H9 (cell line): ENCODE measurements around the gene SPAG7. TPM values are rescaled to one million over a fixed set of nuclear protein-coding genes. Genes with fewer than 3 reads are reported as not detected.

Experiments
- DNase-seq: peaks from one replicate; pipeline ENCODE4 v3.0.0-alpha.2; 2017
- H2AFZ ChIP-seq: one replicate; pipeline ENCODE4 v1.6.1; 2013; ENCODE audit warnings: mild to moderate bottlenecking, low read length, control low read depth, moderate library complexity
- H2AK5ac ChIP-seq: 2 replicates; pipeline ENCODE4 v1.6.1; 2013; ENCODE audit warnings: low read length, control low read depth, mixed read lengths; ENCODE audit not compliant: insufficient read length
- H2BK120ac ChIP-seq: one replicate; pipeline ENCODE4 v1.6.1; 2013; ENCODE audit warnings: low read depth, mild to moderate bottlenecking, low read length, control low read depth, inconsistent platforms; ENCODE audit not compliant: poor library complexity, severe bottlenecking
- H2BK12ac ChIP-seq: 2 replicates; pipeline ENCODE4 v1.6.1; 2013; ENCODE audit warnings: low read length, control low read depth, mixed read lengths, low read depth; ENCODE audit not compliant: insufficient read length
- H2BK15ac ChIP-seq: 2 replicates; pipeline ENCODE4 v1.6.1; 2013; ENCODE audit warnings: low read depth, low read length, control low read depth
- H2BK20ac ChIP-seq: one replicate; pipeline ENCODE4 v1.6.1; 2013; ENCODE audit warnings: low read depth, mild to moderate bottlenecking, low read length, control low read depth, inconsistent platforms; ENCODE audit not compliant: poor library complexity, severe bottlenecking
- H2BK5ac ChIP-seq: 2 replicates; pipeline ENCODE4 v1.6.1; 2013; ENCODE audit warnings: low read length, control low read depth, mixed read lengths; ENCODE audit not compliant: insufficient read length
- H3K14ac ChIP-seq: 2 replicates; pipeline ENCODE4 v1.6.1; 2013; ENCODE audit warnings: low read length, control low read depth; ENCODE audit not compliant: insufficient read depth
- H3K18ac ChIP-seq: 2 replicates; pipeline ENCODE4 v1.6.1; 2013; ENCODE audit warnings: low read depth, mild to moderate bottlenecking, mixed read lengths, low read length, control low read depth; ENCODE audit not compliant: insufficient read length
- H3K23ac ChIP-seq: 2 replicates; pipeline ENCODE4 v1.6.1; 2013; ENCODE audit warnings: low read length, control low read depth, mixed read lengths, low read depth; ENCODE audit not compliant: insufficient read length
- H3K23me2 ChIP-seq: 2 replicates; pipeline ENCODE4 v1.6.1; 2013; ENCODE audit warnings: low read depth, mild to moderate bottlenecking, mixed read lengths, low read length, control low read depth; ENCODE audit not compliant: insufficient read length, poor library complexity, severe bottlenecking
- H3K27ac ChIP-seq: 2 replicates; pipeline ENCODE4 v1.5.1; 2013; ENCODE audit warnings: low read length, control low read depth, mixed read lengths, low read depth; ENCODE audit not compliant: insufficient read length
- H3K27me3 ChIP-seq: 2 replicates; pipeline ENCODE4 v1.6.1; 2013; ENCODE audit warnings: low read length, control low read depth, inconsistent platforms; ENCODE audit not compliant: insufficient read depth
- H3K4ac ChIP-seq: 2 replicates; pipeline ENCODE4 v1.6.1; 2013; ENCODE audit warnings: low read depth, mild to moderate bottlenecking, control low read depth, inconsistent platforms, low read length, moderate library complexity
- H3K4me1 ChIP-seq: 2 replicates; pipeline ENCODE4 v1.6.1; 2013; ENCODE audit warnings: low read length, control low read depth, inconsistent platforms; ENCODE audit not compliant: insufficient read depth
- H3K4me2 ChIP-seq: 2 replicates; pipeline ENCODE4 v1.6.1; 2013; ENCODE audit warnings: low read length, control low read depth, mixed read lengths; ENCODE audit not compliant: insufficient read length, insufficient read depth
- H3K56ac ChIP-seq: 2 replicates; pipeline ENCODE4 v1.6.1; 2013; ENCODE audit warnings: low read depth, mild to moderate bottlenecking, mixed read lengths, low read length, control low read depth; ENCODE audit not compliant: insufficient read length
- H3K79me1 ChIP-seq: 2 replicates; pipeline ENCODE4 v1.6.1; 2013; ENCODE audit warnings: low read depth, mild to moderate bottlenecking, moderate library complexity, low read length, control low read depth, inconsistent platforms; ENCODE audit not compliant: insufficient read depth, poor library complexity, severe bottlenecking
- H3K79me2 ChIP-seq: 2 replicates; pipeline ENCODE4 v1.6.1; 2013; ENCODE audit warnings: low read length, control low read depth, inconsistent platforms; ENCODE audit not compliant: insufficient read depth
- H3K9ac ChIP-seq: 2 replicates; pipeline ENCODE4 v1.6.1; 2013; ENCODE audit warnings: low read length, control low read depth, mixed read lengths; ENCODE audit not compliant: insufficient read length; ENCODE audit errors: extremely low read depth
- H3K9me3 ChIP-seq: one replicate; pipeline ENCODE4 v1.6.1; 2013; ENCODE audit warnings: low read depth, low read length, inconsistent platforms; ENCODE audit not compliant: control insufficient read depth
- H3T11ph ChIP-seq: one replicate; pipeline ENCODE4 v1.6.1; 2013; ENCODE audit warnings: mild to moderate bottlenecking, low read length, control low read depth, inconsistent platforms
- H4K20me1 ChIP-seq: one replicate; pipeline ENCODE4 v1.6.1; 2013; ENCODE audit not compliant: control insufficient read depth, insufficient read length, insufficient read depth
- H4K5ac ChIP-seq: 2 replicates; pipeline ENCODE4 v1.6.1; 2013; ENCODE audit warnings: low read depth, mild to moderate bottlenecking, mixed read lengths, low read length, control low read depth; ENCODE audit not compliant: insufficient read length
- H4K8ac ChIP-seq: replicated peaks from 2 replicates; pipeline ENCODE4 v1.6.1; 2013; ENCODE audit warnings: low read length, control low read depth, mixed read lengths, low read depth; ENCODE audit not compliant: insufficient read length
- H4K91ac ChIP-seq: 2 replicates; pipeline ENCODE4 v1.6.1; 2013; ENCODE audit warnings: low read depth, mild to moderate bottlenecking, moderate library complexity, mixed read lengths, low read length, control low read depth; ENCODE audit not compliant: insufficient read length
- H3K27ac Mint-ChIP-seq, 3 experiments: 2 replicates in 2 of 3; 3 replicates in 1 of 3; pipeline ENCODE4 v1.8.0; 2020 to 2021; ENCODE audit warnings: mixed read lengths in 3 of 3, mild to moderate bottlenecking in 1 of 3, moderate library complexity in 1 of 3
- H3K27me3 Mint-ChIP-seq: 2 replicates; pipeline ENCODE4 v1.8.0; 2021; ENCODE audit warnings: low read depth, mild to moderate bottlenecking, moderate library complexity, mixed read lengths
- H3K36me3 Mint-ChIP-seq, 3 experiments: 2 replicates in 2 of 3; 3 replicates in 1 of 3; pipeline ENCODE4 v1.8.0; 2020 to 2021; ENCODE audit warnings: low read depth in 3 of 3, mixed read lengths in 3 of 3; ENCODE audit not compliant: insufficient read depth in 1 of 3
- H3K4me1 Mint-ChIP-seq, 2 experiments: 2 replicates each; pipeline ENCODE4 v1.8.0; 2020; ENCODE audit warnings: mixed read lengths in 2 of 2
- H3K4me3 Mint-ChIP-seq, 2 experiments: 2 replicates in 1 of 2; 3 replicates in 1 of 2; pipeline ENCODE4 v1.8.0; 2020 to 2021; ENCODE audit warnings: mild to moderate bottlenecking in 2 of 2, mixed read lengths in 2 of 2, moderate library complexity in 1 of 2
- H3K9me3 Mint-ChIP-seq, 2 experiments: 2 replicates in 1 of 2; 3 replicates in 1 of 2; pipeline ENCODE4 v1.8.0; 2020; ENCODE audit warnings: mild to moderate bottlenecking in 2 of 2, mixed read lengths in 2 of 2, moderate library complexity in 1 of 2
- CTCF ChIP-seq: fragments of 200-600 bp; sonication (generic); conservative IDR thresholded peaks from 3 replicates; pipeline ENCODE4 v1.8.0; 2021; ENCODE audit warnings: antibody characterized with exemption, mild to moderate bottlenecking
- WGBS: extraction: QIAGEN DNeasy Blood & Tissue Kit; methylation state at CpG from one replicate; pipeline ENCODE4 v1.1.7; 2013; ENCODE audit warnings: missing lambda C conversion rate, low lambda C conversion rate, mixed read lengths; ENCODE audit not compliant: insufficient read length; ENCODE audit errors: extremely low coverage; 5-methylcytosine and 5-hydroxymethylcytosine counted together
- total RNA-seq: library from RNA; stranded (reverse); gene quantifications from 2 replicates; pipeline ENCODE4 v1.2.1, GENCODE V29; 2021

The SPAG7 gene
- total RNA-seq, 1 experiment from 2014 or later, result 102 TPM

DNA sequence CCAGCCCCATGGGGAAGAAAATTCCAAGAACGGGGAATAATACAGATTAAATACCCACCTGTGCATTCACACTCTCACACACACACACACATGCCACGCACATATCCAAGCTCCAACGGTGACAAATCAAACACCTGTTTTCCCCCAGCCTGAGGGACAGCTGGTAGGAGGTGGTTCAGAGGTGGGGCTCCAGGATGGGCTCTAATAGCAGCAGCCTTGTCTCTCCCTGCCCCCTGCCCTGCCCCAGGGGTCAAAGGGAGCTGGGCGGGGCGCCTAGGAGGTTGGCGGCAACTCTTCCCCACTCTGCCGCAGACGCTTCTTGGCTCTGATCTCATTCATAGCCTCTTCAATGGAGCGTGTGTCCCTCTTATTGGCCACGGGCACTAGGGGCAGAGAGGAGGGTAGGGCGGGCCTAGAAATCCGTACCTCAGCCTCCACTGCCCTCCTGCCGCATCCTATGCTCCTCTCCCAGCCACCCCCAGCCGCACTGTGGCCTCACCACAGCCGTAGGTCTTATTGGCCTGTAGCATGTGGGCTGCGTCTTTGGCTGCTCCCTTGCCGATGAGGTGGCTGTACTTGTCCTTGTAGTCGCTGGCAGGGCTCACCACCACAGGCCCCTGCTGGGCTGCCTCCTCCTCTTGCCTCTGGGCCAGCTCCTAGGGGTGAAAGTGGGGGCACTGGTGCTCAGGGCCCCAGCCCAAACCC lies 8.2 kb downstream of the SPAG7 start:
- Mint-ChIP-seq H3K27me3 (no peaks in the 10 kb centered on the region; the same call in 1 of the 2 replicates), H3K36me3 (peaks cover 12 to 30% (median 28%) of the 10 kb centered on the region in 3 experiments; a peak in 6 of 7 replicates), H3K27ac (peak overlapping the region in 1 of 3 experiments; percentile 85; a peak in 3 of 7 replicates), H3K4me1 (peaks cover 17 to 18% of the 10 kb centered on the region in 2 experiments), H3K9me3 (peaks cover 0 to 3% of the 10 kb centered on the region in 2 experiments; a peak in 1 of 5 replicates), H3K4me3 (no peak overlapping the region)
- Histone ChIP-seq H3K56ac (no peak overlapping the region), H2BK20ac (no peak overlapping the region), H3K9me3 (no peaks in the 10 kb centered on the region), H4K8ac (no peak overlapping the region), H2BK15ac (no peak overlapping the region), H3K14ac (no peak overlapping the region), H4K5ac (no peak overlapping the region), H3K79me2 (no peaks in the 10 kb centered on the region; the same call in 1 of the 2 replicates), H2BK5ac (no peak overlapping the region), H3K18ac (no peak overlapping the region), H3K27me3 (no peaks in the 10 kb centered on the region), H3K4me1 (peaks cover 3% of the 10 kb centered on the region; the same call in 1 of the 2 replicates), H3K9ac (no peak overlapping the region), H3T11ph (no peak overlapping the region), H2AFZ (no peak overlapping the region), H2BK12ac (no peak overlapping the region), H4K91ac (no peak overlapping the region), H2AK5ac (no peak overlapping the region), H3K23ac (no peak overlapping the region), H3K27ac (no peak overlapping the region), H4K20me1 (no peaks in the 10 kb centered on the region), H3K4ac (no peak overlapping the region), H2BK120ac (no peak overlapping the region), H3K4me2 (no peak overlapping the region), H3K23me2 (no peaks in the 10 kb centered on the region), H3K79me1 (no peaks in the 10 kb centered on the region)
- WGBS, result no CpG with 5 or more reads among the region's 18 CpGs
- no peak for TF ChIP-seq CTCF
- no peak for DNase-seq
